GM18519 (cell line): ENCODE measurements around the gene CASQ2.
A peak's percentile ranks its signal among the peaks of the same experiment; 100 is the strongest.
"Not testable (repeated sequence)": the region's sequence is repeated elsewhere in the genome, so short reads cannot be mapped to it uniquely, and the experiment has no call there.

ENCODE experiments used
- ATAC-seq: cut with Tn5 transposase; IDR thresholded peaks from one replicate; pipeline ENCODE4 v1.9.1; 2021; ENCODE audit warnings: mild to moderate bottlenecking, moderate library complexity; ENCODE audit not compliant: unreplicated experiment, low FRiP score

Gene CASQ2

GRCh38 chr1:115781851-115782250, 13.3 kb upstream of the CASQ2 start:
- ATAC-seq = no peak

GRCh38 chr1:115781343-115781742, 12.8 kb upstream of the CASQ2 start:
- no peak for ATAC-seq

GRCh38 chr1:115780655-115781054, 12.1 kb upstream of the CASQ2 start:
- not testable (repeated sequence) for ATAC-seq

- not testable (repeated sequence) for ATAC-seq
Observed at GRCh38 chr1:115779075-115779474, 10.6 kb upstream of the CASQ2 start.

- peak; percentile 87 for ATAC-seq
Observed at GRCh38 chr1:115771847-115772457, 3.4 kb upstream of the CASQ2 start.

- ATAC-seq = no peak
Observed at GRCh38 chr1:115771094-115771846, 2.8 kb upstream of the CASQ2 start.

DNA sequence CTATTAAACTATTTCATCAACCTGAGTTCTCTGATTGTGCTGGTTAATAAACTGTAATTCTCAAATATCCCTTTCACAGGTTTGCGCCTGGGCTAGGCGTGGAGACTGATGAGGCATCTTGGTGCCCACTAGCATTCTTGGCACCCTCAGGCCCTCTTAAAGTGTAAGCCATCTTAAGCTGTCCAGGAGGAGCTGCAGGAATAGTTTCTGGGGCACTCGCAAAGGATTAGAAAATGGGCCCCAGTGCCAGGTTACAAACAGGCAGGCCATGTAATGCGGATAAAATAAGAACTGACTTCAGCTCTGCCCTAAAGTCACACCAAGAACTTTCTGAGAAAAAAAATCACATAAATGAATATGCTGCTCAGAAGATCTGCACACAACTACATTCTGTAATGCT, 1.1 kb downstream of the CASQ2 start:
- ATAC-seq = no peak

- no peak for ATAC-seq
Observed at GRCh38 chr1:115765091-115765490, 3.4 kb downstream of the CASQ2 start.

DNA sequence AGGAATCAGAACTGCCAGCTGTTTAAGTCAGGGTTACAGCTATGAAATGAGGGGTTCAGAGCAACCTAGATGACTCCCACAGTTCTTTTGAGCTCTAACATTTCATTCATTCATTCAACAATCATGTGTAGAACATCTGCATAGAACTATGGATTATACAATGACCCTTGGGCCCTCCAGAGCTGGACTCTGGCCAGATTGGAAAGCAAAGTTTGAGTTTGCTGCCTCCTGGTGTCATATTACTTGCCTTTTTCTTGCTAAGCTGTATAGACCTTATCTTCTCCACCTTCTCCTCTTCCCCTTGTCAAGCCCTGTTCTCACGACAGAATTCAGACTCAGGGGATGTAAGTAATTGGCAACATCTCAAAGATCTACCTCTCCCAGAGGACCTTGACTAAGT, 4.0 kb downstream of the CASQ2 start:
- no peak for ATAC-seq

DNA sequence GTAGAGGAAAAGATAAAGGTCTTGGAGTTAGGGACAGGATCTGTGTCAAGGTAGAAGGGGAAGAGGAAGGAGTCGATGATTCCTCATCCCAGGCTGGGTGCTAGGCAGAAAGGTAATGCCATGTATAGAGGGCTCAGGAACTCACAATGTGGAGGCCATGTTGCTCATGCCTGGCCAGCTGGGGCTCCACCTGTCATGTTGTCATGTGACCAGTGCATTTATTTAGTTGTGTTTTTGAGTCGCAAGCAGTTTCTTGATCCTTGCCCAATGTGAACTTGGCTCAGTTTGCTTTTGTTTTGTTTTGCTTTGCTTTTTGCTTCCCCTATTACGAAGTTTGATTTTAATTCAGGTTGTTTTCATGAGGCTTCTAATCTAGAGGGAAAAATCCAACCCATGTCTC, 5.7 kb downstream of the CASQ2 start:
- ATAC-seq = no peak

DNA sequence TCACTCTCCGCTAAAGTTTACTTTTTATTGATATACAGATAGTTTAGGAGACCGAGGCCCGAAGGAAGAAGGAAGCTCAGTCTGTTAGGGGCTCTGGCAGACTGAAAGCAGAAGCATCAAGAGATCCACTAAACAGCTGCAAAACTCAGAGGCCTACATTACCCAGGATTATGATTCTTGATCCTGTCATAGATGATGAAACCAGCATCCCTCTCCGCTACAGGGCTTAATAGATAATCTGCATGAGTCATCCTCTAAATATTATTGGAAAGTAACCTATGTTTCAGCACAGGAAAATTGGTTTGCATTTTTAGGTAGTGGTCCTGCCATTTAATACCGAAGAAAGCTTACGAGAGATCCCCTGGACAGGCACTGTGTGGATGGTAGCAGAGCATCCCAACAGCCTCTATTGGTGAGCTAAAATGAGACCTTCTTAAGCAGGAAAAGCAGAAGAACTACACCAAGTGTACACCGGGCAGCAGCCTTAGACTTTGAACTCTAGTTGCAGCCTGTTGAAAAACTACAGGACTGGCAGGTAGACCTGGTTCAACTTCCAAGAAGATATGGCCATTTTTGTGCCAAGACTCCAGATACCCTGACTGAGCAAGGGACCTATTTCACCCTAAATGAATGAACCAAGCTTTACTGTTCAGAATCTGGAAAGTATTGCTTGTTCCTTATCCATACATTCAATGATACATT, 6.8 kb downstream of the CASQ2 start:
- no peak for ATAC-seq

DNA sequence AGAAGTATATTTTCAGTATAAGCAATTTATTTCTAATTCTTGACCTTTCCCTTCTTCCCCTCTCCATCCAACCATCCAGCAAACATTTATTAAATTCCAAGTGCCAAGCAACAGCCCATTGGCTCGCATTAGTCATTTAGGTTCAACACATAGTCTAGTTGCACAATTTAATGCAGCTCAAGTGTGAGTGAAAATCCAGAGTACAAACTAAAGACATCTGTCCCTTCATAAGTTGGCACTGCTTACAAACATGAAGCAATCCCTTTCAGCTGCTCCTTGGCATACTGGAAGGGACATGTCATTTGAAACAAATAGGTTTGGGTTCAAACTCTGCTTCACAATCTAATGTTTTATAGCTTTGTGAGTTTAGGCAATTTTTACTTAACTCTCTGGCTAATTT, 10.7 kb downstream of the CASQ2 start:
- no peak for ATAC-seq

DNA sequence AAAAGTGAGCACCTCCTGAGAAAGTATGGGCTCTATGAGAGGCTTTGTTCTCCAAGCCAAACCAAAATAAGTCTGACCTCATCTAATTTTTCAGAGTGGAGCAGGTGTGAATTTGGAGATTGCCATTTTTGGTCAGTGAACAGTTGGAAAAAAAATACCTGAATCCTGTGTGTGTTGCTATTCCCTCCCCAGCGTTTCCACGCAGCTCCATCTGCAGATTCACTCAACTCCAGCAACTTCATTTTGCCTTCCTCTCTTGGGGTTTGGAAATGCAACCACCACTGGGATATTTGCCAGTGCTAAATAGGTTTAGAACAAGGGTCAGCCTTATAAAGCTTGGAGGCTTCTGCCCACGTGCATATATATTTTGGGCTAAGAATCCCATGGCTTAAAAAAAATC, 11.2 kb downstream of the CASQ2 start:
- no peak for ATAC-seq

DNA sequence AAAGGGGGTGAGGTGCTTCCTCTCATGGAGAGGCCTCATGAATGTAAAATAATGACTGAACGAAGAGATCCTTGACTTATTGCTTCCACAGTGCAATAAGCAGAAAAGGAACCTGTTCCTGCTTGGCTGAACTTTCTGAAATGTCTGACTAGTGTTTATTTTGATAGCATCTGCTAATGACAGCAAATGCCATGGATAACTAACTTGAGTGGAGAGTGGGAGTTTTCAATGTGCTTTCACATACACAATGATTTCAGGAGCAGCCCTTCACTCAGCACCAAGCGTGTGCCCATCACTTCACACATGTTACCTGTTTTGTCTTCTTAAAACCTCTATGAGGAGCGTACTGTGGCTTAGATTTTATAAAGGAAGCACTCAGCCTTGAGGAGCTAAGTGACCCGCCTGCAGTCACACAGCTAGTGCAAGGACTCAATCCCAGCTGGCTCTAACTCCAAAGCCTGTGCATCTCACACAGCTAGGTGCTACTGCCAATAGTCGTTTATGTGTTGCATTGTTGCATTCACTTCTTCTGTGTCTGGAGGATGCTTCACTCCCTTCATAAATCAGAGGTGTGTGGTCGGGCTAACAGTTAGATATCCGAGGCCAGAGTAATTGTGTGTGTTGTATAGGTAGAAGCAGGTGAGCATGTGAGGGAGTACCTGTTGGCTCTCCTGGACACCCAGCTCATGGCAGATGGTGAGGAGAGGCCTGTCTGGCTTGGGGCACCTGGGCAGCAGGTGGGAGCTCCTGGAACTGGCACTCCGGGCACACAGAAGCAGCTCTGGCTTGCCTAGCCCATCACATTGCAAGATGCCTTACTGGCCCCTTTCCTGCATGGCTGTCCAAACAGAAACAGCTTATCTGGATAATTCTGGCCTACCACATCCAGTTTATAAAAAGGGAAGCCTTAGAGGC, 12.8 kb downstream of the CASQ2 start:
- no peak for ATAC-seq

DNA sequence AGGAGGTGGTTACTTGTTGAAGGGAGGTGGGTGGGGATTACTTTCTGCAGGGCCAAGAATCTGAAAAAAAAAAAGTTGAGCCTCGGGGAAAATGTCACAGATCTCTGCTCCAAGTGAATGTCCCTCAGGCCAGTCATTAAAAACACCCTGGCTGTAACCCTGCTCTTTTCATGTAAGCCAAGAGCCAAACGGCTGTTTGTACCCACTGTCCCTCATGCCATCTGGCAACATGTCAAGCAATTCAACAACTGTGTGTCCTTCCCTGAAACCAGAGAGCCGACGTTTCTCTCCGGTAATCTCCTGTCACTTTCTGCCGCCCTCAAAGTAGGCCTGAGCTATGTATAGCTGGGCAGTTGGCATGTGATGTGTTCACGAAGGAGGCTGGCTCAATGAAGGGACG, 14.7 kb downstream of the CASQ2 start:
- no peak for ATAC-seq

- ATAC-seq = no peak
Observed at GRCh38 chr1:115753361-115753760, 15.2 kb downstream of the CASQ2 start.

DNA sequence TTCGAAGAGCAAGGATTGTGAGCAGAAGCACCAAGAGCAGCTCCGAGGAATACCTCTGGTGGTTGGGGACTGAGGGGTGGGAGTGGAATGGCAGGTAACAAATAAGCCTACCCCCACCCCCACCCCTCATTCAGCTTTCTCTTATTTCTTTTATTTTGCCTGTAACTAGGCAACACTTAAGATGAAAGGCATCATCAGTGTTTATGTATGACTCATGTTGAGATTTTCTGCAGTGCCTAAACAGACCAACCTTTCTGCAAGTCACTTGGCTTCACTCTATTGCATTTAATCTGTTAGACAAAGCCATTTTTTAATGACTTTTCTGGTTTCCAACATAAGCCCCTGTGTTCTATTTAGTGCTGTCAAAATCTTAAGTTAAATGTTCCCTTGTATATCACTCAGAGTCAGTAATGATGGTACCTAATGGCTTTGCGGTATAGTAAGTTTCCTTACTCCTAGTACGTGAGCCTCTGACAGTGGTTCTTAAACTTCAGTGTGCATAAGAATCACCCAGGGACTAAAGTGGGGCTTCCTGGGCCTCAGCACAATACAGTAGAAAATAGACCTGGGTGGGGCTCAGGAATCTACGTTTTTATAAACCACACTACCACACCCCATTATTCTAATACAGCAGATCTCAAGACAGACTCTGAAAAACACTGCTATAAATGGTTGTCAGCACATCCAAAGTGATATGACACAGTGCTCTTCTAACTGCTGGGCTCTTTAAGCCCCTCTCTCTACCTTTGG, 19.9 kb downstream of the CASQ2 start:
- no peak for ATAC-seq

DNA sequence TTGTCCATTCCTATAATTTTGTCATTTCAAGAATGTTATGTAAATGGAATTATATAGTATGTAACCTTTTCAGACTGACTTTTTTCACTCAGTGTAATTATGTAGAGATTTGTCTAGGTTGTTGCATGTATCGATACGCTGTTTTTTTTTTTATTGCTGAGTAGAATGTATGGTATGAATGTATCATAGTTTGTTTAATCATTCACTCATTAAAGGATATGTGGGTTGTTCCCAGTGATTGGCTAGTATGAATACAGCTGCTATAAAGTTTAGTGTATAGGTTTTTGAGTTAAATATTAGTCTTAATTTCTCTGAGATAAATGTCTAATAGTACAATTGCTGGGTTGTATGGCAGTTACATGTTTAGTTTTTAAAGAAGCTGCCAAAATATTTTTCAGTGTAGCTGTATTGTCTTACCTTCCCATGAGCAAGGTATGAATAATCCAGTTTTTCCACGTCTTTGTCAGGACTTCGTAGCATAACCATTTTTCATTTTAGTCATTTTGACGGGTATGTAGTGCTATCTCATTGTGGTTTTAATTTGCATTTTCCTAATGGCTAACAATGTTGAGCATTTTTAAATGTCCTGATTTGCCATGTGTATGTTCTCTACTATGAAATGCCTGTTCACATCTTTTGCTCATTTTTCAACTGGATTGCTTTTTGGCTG, 22.4 kb downstream of the CASQ2 start:
- ATAC-seq = no peak

- ATAC-seq = no peak
Observed at GRCh38 chr1:115744646-115745275, 23.8 kb downstream of the CASQ2 start.
